GM10248 (cell line): ENCODE results near the gene PGF.

Experiments
- CTCF ChIA-PET: fragments of 300-600 bp; sonication (Branson Sonifier 250); formaldehyde crosslinking; extraction: SDS; loops from one replicate; lab custom pipeline; 2021; ENCODE audit warnings: antibody characterized with exemption; lab: Yijun Ruan, JAX
- POLR2A ChIA-PET: fragments of 350-650 bp; sonication (Branson Sonifier 250); formaldehyde crosslinking; extraction: SDS; loops from one replicate; lab custom pipeline; 2020; ENCODE audit warnings: antibody characterized with exemption; lab: Yijun Ruan, JAX
- DNase-seq: peaks from one replicate; pipeline ENCODE4 v3.0.0; 2012; ENCODE audit errors: extremely low spot score
- CTCF ChIP-seq: IDR thresholded peaks from 2 replicates; pipeline ENCODE4 v1.5.1; 2012; ENCODE audit warnings: mild to moderate bottlenecking, low read depth; ENCODE audit errors: extremely low read depth, missing control alignments, control extremely low read depth

The PGF gene

DNA sequence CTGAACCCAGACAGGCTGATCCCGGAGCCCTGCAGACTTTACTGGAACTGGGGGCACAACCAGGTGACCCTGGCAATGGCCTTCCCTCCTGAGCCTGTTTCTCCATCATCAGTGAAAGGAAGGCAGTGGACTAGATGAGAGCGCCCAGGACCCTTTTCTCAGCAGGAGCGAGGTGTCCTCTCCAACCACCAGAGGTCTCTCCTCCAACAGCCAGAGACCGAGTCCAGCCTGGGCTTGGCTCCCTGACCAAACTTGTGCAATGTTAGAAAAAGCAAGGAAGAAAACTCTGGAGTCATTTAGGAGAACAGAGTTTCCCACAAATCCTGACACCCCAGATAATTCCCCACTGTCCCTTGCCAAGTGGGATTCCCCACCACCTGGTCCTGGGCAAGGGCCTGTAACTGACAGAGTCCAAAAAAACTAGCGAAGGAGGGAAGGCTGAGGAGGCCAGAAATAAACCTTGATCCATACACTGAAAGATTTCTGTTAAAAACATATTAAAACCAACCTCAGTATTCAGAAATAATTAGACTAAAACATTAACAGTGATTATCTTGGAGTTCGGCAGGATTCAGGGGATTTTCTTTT is 41.3 kb downstream of the PGF start:
- DNase-seq: peak; percentile 64
- ChIA-PET CTCF (interaction anchor here (1.7 kb wide), 1 partner anchor 8 kb away, joined by 5 read pairs; no protein-coding TSS in a partner anchor), POLR2A (no interaction called here)
- peak; percentile 45 for TF ChIP-seq CTCF

DNA sequence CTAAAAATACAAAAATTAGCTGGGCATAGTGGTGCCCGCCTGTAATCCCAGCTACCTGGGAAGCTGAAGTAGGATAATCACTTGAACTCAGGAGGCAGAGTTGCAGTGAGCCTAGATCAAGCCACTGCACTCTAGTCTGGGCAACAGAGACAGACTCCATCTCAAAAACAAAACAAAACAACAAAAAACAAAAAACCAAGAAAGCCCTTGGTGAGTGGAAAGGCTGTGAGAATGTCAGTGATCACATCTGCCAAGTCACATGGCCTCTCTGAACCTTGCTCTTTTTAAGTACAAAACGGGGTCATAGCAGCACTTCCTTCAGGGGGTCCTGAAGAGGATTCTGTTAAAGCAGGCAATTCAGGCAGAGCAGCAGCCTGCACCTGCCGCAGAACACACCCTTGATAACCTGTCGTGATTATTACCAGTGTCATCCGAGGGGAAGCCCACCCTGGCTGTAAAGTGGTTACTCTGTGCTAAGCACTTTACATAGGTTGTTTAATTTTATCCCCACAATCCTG is 41.9 kb downstream of the PGF start:
- CTCF ChIA-PET: interaction anchor here (0.8 to 17.5 kb wide), 2 partner anchors 9 to 57 kb away, joined by 3 to 542 read pairs; no protein-coding TSS in a partner anchor
- POLR2A ChIA-PET: no interaction called here
- DNase-seq: no peak
- TF ChIP-seq CTCF: no peak

DNA sequence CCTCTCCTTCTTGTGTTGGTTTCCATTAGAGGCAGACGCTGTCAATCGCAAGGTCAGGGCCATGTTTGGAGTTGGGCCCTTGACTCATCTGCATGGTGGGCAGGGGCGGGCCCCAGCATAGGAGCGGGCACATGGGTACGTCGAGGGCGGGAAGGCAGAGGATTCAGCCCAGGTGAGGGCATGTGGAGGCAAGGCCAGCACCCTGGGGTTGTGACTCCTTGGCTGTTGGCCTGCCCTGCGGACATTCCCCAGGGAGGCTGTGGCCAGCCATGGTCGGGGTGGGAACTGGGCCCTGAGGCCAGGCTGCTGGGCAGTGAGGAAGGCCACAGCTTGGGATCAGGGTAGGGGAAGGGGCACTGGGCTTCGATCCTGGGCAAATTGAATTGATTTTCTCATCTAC is 42.6 kb downstream of the PGF start:
- ChIA-PET CTCF (interaction anchor here (0.8 to 17.5 kb wide), 3 partner anchors 8 to 56 kb away, joined by 3 to 542 read pairs (median 4); no protein-coding TSS in a partner anchor), POLR2A (no interaction called here)

DNA sequence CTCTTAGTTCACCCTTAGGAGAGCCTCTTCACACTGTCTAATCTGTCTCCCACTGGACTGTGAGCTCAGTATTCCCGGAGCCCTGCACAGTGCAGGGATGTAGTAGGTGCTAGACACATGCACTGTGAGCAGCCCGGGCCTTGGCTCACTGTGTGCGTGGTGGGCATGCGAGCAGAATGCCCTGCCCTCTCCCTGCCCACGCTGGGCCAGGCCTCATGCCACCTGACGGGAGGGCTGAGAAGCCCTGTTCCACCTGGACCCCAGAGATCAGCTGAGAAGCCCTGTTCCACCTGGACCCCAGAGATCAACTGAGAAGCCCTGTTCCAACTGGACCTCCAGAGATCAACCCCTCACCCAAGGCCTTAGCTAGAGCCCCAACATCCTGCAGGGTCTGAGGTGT is 43.3 kb downstream of the PGF start:
- DNase-seq: no peak
- CTCF ChIA-PET: interaction anchor here (1.6 to 17.5 kb wide), 3 partner anchors 18 to 176 kb away, joined by 4 to 542 read pairs (median 11); no protein-coding TSS in a partner anchor
- no peak for TF ChIP-seq CTCF
- POLR2A ChIA-PET: no interaction called here

More for the DNA sequence above, 42.6 kb downstream of the PGF start:
- no peak for TF ChIP-seq CTCF
- no peak for DNase-seq

DNA sequence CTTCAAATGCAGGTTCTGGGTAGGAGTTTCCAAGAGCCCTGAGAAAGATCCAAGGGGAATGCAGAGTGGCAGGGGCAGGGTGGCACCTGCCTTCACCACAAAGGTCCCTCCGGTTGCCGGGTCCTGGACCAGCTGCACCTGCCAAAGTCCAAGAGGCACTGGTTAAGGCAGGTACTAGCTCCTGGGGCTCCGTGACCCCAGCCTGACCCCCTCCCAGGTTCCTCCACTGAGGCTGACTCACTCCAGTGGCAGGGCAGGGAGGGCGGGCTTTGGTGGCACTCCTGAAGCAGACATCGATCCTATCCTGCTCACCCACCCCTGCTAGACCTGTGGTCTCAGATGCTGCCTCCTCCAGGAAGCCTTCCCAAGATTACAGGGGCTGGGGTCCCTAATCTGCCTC is 43.7 kb downstream of the PGF start:
- ChIA-PET POLR2A (no interaction called here), CTCF (interaction anchor here (1.6 to 17.5 kb wide), 3 partner anchors 18 to 177 kb away, joined by 4 to 542 read pairs (median 11); no protein-coding TSS in a partner anchor)
- TF ChIP-seq CTCF: no peak
- no peak for DNase-seq

GRCh38 chr14:74911221-74911620 is 44.2 kb downstream of the PGF start:
- DNase-seq: no peak
- ChIA-PET POLR2A (no interaction called here), CTCF (interaction anchor here (2.1 to 17.5 kb wide), 2 partner anchors 55 to 177 kb away, joined by 11 to 542 read pairs; no protein-coding TSS in a partner anchor)
- no peak for TF ChIP-seq CTCF
